K562 (cell line): ENCODE results near the gene WNT2. TPM values are rescaled to one million over a fixed set of nuclear protein-coding genes. Genes with fewer than 3 reads are reported as not detected.
A peak's percentile ranks its signal among the peaks of the same experiment; 100 is the strongest.

Experiments
- CHD4 ChIP-seq: fragments of 200-600 bp; sonication (generic); IDR thresholded peaks from 3 replicates; pipeline ENCODE4 v1.6.1; 2012; ENCODE audit warnings: low read depth, mild to moderate bottlenecking, mixed read lengths, low read length, inconsistent platforms; ENCODE audit not compliant: insufficient read depth, insufficient replicate concordance, poor library complexity, severe bottlenecking
- CLOCK ChIP-seq: fragments of 250-450 bp; sonication (Bioruptor Pico); IDR thresholded peaks from 2 replicates; pipeline ENCODE4 v1.4.0; 2020; ENCODE audit warnings: mild to moderate bottlenecking, moderate library complexity, borderline replicate concordance
- HBP1 ChIP-seq: fragments of 450-650 bp; formaldehyde crosslinking; IDR thresholded peaks from 2 replicates; pipeline ENCODE4 v1.4.0; 2022; ENCODE audit warnings: missing genetic modification characterization
- MNT ChIP-seq, 2 experiments: fragments of 450-650 bp; conservative IDR thresholded peaks; 2 replicates each; pipeline ENCODE4 v1.6.1; 2017; ENCODE audit warnings: mild to moderate bottlenecking in 2 of 2, moderate library complexity in 2 of 2
- NFRKB ChIP-seq: fragments of 450-650 bp; IDR thresholded peaks from 2 replicates; pipeline ENCODE4 v1.6.1; 2016; ENCODE audit warnings: low read depth
- PRDM10 ChIP-seq: fragments of 450-650 bp; IDR thresholded peaks from 2 replicates; pipeline ENCODE4 v1.6.1; 2018; ENCODE audit not compliant: partially characterized antibody
- SMARCA5 ChIP-seq: fragments of 450-650 bp; IDR thresholded peaks from 2 replicates; pipeline ENCODE4 v1.6.1; 2016
- TCF7L2 ChIP-seq: fragments of 150-350 bp; IDR thresholded peaks from 2 replicates; pipeline ENCODE4 v1.6.1; 2016; ENCODE audit warnings: low read depth, mild to moderate bottlenecking, low read length, moderate library complexity
- TRIM25 ChIP-seq: fragments of 450-650 bp; IDR thresholded peaks from 2 replicates; pipeline ENCODE4 v1.7.0; 2016; ENCODE audit warnings: borderline replicate concordance
- ZBTB26 ChIP-seq: fragments of 450-650 bp; formaldehyde crosslinking; IDR thresholded peaks from 2 replicates; pipeline ENCODE4 v1.4.0; 2022; ENCODE audit warnings: missing genetic modification characterization
- polyA plus RNA-seq, 8 experiments: library from polyadenylated mRNA; depleted of rRNA in 4 of 8; stranded (reverse) in 5 of 8; unstranded in 3 of 8; fragments of >200 nt; fragmentation: Nextera tagmentation in 2 of 8; fragmentation: Illumina TruSeq in 1 of 8; extraction: Ambion mirVana in 2 of 8; extraction: Trizol in 1 of 8; gene quantifications; 2 replicates each; pipeline versions ENCODE4 v1.2.1 to v1.2.3, GENCODE V29; 2011 to 2014; ENCODE audit warnings: inconsistent platforms in 1 of 8, missing spikeins in 1 of 8
- total RNA-seq, 7 experiments: library from RNA; depleted of rRNA in 6 of 7; stranded (reverse); fragments of >200 nt in 6 of 7; fragmentation: Illumina TruSeq in 2 of 7; extraction: Trizol in 2 of 7; gene quantifications; 2 replicates each; pipeline versions ENCODE4 v1.2.1 to v1.2.3, GENCODE V29; 2011 to 2021; ENCODE audit warnings: low replicate concordance in 1 of 7
- TF ChIP-seq, protein P1 (sequence below): fragments of 450-650 bp; conservative IDR thresholded peaks from 2 replicates; pipeline ENCODE4 v1.6.1; 2016; ENCODE audit warnings: missing genetic modification characterization, low read depth, mild to moderate bottlenecking, control low read depth, missing compliant biosample characterization

The WNT2 gene
- total and polyA plus RNA-seq, 9 of the 15 experiments (the other 6 are each of a cell fraction or from before 2014, with no cell fraction given) = 0.04 TPM; not detected in 8

DNA sequence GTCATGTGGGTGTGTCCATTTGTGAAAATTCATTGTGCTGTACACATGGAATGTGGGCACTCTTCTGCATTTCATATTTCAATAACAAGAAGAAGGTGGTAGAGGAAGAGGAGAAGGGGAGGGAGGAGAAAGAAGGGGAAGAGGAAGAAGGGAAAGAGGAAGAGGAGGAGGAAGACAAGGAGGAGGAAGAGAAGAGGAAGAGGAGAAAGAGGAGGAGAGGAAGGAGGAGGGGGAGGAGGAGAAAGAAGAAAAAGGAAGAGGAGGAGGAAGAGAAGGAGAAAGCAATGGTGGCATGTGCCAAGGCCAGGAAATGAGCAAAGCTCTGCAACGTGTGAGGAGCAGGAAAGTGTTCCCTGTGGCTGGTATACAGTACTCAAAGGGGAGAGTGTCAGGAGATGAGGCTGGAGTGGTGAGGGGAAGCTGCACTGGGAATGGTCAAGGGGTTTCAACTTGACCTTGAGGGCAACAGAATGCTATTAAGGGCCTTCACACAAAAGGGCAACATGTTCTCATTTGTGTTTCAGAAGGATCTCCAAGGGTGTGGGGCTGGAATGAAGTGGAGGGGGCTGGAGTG is 40.5 kb downstream of the WNT2 start (continued):
- TF ChIP-seq MNT (conservative IDR thresholded peaks at IDR 0.05) = no peak
- TF ChIP-seq NFRKB = no peak
- no peak for TF ChIP-seq PRDM10
- 0 out of 2 replicates have a peak, but pooled peaks have one; percentile 42 for TF ChIP-seq TRIM25
- TF ChIP-seq TCF7L2 = no peak
- TF ChIP-seq, protein P1, sequence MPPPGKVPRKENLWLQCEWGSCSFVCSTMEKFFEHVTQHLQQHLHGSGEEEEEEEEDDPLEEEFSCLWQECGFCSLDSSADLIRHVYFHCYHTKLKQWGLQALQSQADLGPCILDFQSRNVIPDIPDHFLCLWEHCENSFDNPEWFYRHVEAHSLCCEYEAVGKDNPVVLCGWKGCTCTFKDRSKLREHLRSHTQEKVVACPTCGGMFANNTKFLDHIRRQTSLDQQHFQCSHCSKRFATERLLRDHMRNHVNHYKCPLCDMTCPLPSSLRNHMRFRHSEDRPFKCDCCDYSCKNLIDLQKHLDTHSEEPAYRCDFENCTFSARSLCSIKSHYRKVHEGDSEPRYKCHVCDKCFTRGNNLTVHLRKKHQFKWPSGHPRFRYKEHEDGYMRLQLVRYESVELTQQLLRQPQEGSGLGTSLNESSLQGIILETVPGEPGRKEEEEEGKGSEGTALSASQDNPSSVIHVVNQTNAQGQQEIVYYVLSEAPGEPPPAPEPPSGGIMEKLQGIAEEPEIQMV (tag) = no peak
- 0 out of 2 replicates have a peak, but pooled peaks have one; percentile 14 for TF ChIP-seq CLOCK
- TF ChIP-seq ZBTB26 (CRISPR knock-in tag) = peak; percentile 59; the same call in 1 of the 2 replicates
- TF ChIP-seq SMARCA5 = no peak
- TF ChIP-seq HBP1 (CRISPR knock-in tag) = peak; percentile 79; the same call in 1 of the 2 replicates
- TF ChIP-seq CHD4 = no peak
